GM12801 (cell line): ENCODE results near the gene PPP1R12A.

Experiments used
- CTCF ChIP-seq: IDR thresholded peaks from one replicate; pipeline ENCODE4 v1.5.1; 2011; ENCODE audit warnings: control low read depth; ENCODE audit not compliant: insufficient read length; ENCODE audit errors: extremely low read depth

PPP1R12A gene

GRCh38 chr12:79826267-79827128 lies 108.4 kb downstream of the PPP1R12A start:
- no peak for TF ChIP-seq CTCF

- no peak for TF ChIP-seq CTCF
These were observed 112.4 kb downstream of the PPP1R12A start for GRCh38 chr12:79822475-79822874.

- TF ChIP-seq CTCF: no peak
These were observed 116.0 kb downstream of the PPP1R12A start for GRCh38 chr12:79818856-79819255.

- TF ChIP-seq CTCF: no peak
These were observed 152.6 kb downstream of the PPP1R12A start for GRCh38 chr12:79782172-79782900.

GRCh38 chr12:79778802-79779448 lies 156.0 kb downstream of the PPP1R12A start:
- TF ChIP-seq CTCF: no peak

- no peak for TF ChIP-seq CTCF
These were observed 158.8 kb downstream of the PPP1R12A start for GRCh38 chr12:79776111-79776510.

- TF ChIP-seq CTCF: no peak
These were observed 159.4 kb downstream of the PPP1R12A start for GRCh38 chr12:79775355-79776027.
